Hepatocyte (in vitro differentiated cells): ENCODE data around the gene PTPRM.

Experiments used
- CTCF ChIP-seq: fragments of 200-600 bp; sonication (generic); IDR thresholded peaks from 2 replicates; pipeline ENCODE4 v1.5.1; 2016; ENCODE audit warnings: antibody characterized with exemption, mild to moderate bottlenecking; ENCODE audit not compliant: poor library complexity
- EZH2 ChIP-seq: fragments of 200-600 bp; sonication (generic); IDR thresholded peaks from 2 replicates; pipeline ENCODE4 v1.6.1; 2016; ENCODE audit warnings: antibody characterized with exemption, mild to moderate bottlenecking, borderline replicate concordance

DNA sequence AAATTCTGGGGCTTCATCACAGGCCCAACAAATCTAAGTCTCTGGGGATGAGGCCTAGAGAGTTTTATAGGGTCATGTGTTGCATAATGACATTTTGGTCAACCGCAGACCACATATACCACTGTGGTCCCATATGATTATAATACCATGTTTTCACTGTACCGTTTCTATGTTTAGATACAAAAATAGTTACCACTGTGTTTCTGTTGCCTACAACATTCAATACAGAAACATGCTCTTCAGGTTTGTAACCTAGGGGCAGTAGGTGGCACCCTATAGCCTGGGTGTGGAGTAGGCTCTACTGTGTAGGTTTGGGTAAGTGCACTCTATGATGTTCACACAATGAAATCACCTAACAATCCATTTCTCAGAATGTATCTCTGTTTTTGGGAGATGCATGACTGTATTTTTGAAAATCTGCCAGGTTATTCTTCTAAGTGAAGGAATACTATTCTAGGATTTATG lies 485.2 kb downstream of the PTPRM start:
- TF ChIP-seq CTCF, result no peak
- TF ChIP-seq EZH2, result no peak
